Parathyroid adenoma (tissue), 2 donors: ENCODE data around the gene ADM5.

Experiments
- H2AFZ ChIP-seq: fragments of 300-600 bp; sonication (generic); one replicate; pipeline ENCODE4 v1.7.0; 2017; ENCODE audit warnings: antibody characterized with exemption, mild to moderate bottlenecking
- H3K27ac ChIP-seq: fragments of 300-600 bp; sonication (generic); one replicate; pipeline ENCODE4 v1.7.0; 2017
- H3K27me3 ChIP-seq: fragments of 300-600 bp; sonication (generic); one replicate; pipeline ENCODE4 v1.7.0; 2017; ENCODE audit warnings: low read length; ENCODE audit not compliant: control insufficient read depth, insufficient read depth
- H3K36me3 ChIP-seq: fragments of 300-600 bp; sonication (generic); one replicate; pipeline ENCODE4 v1.7.0; 2017; ENCODE audit warnings: low read length; ENCODE audit not compliant: control insufficient read depth, insufficient read depth
- H3K4me1 ChIP-seq: fragments of 300-600 bp; sonication (generic); one replicate; pipeline ENCODE4 v1.7.0; 2017; ENCODE audit warnings: control low read depth
- H3K4me2 ChIP-seq: fragments of 300-600 bp; sonication (generic); one replicate; pipeline ENCODE4 v1.7.0; 2017; ENCODE audit warnings: low read length
- H3K4me3 ChIP-seq: fragments of 300-600 bp; sonication (generic); one replicate; pipeline ENCODE4 v1.7.0; 2017; ENCODE audit warnings: low read depth, low read length
- H3K79me2 ChIP-seq: fragments of 300-600 bp; sonication (generic); one replicate; pipeline ENCODE4 v1.7.0; 2017; ENCODE audit warnings: control low read depth
- H3K9ac ChIP-seq: fragments of 300-600 bp; sonication (generic); one replicate; pipeline ENCODE4 v1.7.0; 2017; ENCODE audit warnings: mild to moderate bottlenecking
- H3K9me3 ChIP-seq: fragments of 300-600 bp; sonication (generic); one replicate; pipeline ENCODE4 v1.7.0; 2017; ENCODE audit warnings: low read length; ENCODE audit not compliant: control insufficient read depth
- TF ChIP-seq, protein P1 (sequence below): fragments of 300-600 bp; sonication (generic); IDR thresholded peaks from one replicate; pipeline ENCODE4 v1.7.0; 2017; ENCODE audit warnings: antibody characterized with exemption, mild to moderate bottlenecking
- donor health status: primary hyperparathyroidism.

The ADM5 gene

DNA sequence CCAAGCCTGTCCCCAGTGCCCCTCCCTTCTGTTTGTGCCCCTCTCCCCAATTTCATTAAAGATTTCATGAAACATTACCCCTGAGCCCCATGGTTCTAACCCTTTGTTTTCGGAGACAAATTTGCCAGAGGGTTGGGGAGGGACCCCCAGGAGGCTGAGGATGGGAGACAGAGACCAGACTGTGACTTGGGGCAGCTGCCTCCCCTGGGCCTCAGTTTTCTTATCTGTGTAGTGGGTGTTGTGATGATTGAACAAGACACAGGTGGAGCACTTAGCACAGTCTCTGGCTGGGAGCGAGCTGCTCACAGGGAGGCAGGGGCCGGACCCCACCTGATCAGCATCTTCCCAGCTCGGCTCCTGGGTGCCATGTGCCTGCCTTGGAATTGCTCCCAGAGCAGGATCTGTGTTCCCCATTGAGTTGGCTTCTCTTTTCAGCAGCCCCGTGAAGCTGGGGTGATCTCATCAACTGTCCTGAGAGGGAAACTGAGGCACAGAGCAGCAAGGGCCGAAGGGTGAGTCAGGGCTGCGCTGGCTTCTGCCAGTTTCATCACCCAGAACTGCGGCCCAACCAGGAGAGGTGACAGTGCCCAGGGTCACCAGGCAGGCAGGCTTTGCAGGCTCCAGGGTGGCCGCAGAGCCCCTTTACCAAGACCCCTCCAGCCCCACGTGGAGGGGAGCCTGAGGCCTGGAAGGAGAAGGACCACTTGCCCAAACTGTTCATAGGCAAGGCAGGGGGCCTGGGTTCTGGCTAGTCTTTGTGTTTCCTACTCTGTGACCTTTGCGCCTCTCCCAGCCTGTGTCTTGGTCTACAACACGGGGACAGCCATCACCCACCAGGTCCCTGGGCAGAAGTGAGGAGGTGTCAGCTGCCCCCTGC, 30.6 kb upstream of the ADM5 start:
- Histone ChIP-seq H3K4me3 (no peak overlapping the region), H3K4me2 (no peak overlapping the region), H3K36me3 (no peaks in the 10 kb centered on the region), H3K9ac (no peak overlapping the region), H3K27ac (no peak overlapping the region), H3K4me1 (no peaks in the 10 kb centered on the region), H3K79me2 (no peaks in the 10 kb centered on the region), H2AFZ (no peak overlapping the region), H3K27me3 (no peaks in the 10 kb centered on the region), H3K9me3 (no peaks in the 10 kb centered on the region)
- TF ChIP-seq, protein P1, sequence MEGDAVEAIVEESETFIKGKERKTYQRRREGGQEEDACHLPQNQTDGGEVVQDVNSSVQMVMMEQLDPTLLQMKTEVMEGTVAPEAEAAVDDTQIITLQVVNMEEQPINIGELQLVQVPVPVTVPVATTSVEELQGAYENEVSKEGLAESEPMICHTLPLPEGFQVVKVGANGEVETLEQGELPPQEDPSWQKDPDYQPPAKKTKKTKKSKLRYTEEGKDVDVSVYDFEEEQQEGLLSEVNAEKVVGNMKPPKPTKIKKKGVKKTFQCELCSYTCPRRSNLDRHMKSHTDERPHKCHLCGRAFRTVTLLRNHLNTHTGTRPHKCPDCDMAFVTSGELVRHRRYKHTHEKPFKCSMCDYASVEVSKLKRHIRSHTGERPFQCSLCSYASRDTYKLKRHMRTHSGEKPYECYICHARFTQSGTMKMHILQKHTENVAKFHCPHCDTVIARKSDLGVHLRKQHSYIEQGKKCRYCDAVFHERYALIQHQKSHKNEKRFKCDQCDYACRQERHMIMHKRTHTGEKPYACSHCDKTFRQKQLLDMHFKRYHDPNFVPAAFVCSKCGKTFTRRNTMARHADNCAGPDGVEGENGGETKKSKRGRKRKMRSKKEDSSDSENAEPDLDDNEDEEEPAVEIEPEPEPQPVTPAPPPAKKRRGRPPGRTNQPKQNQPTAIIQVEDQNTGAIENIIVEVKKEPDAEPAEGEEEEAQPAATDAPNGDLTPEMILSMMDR, result no peak

DNA sequence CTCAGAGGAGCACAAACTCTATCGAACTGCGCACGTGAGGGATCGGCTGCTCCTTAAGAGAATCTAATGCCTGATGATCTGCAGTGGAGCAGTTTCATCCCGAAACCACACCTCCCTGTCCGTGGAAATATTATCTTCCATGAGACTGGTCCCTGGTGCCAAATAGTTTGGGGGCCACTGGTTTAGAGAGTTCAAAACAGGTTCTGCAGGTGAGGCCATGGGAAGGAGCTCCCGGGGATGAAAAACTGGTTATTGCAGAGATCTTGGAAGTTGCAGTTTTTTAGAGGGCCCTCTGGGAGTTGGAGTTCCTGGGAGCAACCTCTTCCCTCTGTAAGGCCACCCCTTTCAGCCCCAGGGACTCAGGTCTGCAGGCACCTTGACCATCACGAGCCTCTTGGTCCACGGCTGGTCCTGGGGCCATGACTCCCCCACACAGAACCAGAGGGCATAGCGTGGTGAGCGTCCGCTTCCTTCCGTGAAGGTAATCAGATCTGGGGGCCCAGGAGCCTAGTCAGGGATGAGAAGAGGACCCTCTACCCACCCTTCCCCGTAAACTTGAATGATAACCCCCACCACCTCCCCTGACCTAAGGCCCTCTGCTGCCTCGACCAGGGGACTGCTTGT, 28.9 kb upstream of the ADM5 start:
- H3K9me3 ChIP-seq, result no peaks in the 10 kb centered on the region

DNA sequence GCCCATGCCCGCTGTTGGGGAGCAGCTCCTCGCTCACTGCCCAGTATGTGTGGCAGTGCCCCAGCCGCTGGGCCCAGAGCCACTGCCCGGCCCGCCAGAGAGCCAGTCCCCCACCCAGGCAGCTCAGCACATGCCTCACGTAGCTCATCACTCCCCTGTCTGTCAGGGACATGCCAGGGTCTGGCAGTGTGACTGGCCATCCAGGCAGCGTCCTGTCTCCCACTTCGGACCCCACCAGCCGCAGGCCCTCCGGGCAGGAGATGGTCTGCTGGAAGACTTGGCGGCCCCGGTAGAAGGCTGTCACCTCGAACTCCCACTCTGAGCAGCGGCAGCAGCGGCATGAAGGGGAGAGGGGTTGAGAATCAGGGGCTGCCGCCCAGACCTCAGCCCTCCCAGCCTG, 27.4 kb upstream of the ADM5 start:
- H3K4me3 ChIP-seq, result no peak overlapping the region
- H3K4me1 ChIP-seq, result no peaks in the 10 kb centered on the region
- H3K9ac ChIP-seq, result no peak overlapping the region
- no peak overlapping the region for H2AFZ ChIP-seq
- no peaks in the 10 kb centered on the region for H3K27me3 ChIP-seq
- H3K9me3 ChIP-seq, result no peaks in the 10 kb centered on the region
- H3K36me3 ChIP-seq, result no peaks in the 10 kb centered on the region
- no peak overlapping the region for H3K27ac ChIP-seq
- no peaks in the 10 kb centered on the region for H3K79me2 ChIP-seq
- no peak overlapping the region for H3K4me2 ChIP-seq
- TF ChIP-seq, protein P1, result no peak

More for the DNA sequence above, 28.9 kb upstream of the ADM5 start:
- no peaks in the 10 kb centered on the region for H3K4me1 ChIP-seq
- no peaks in the 10 kb centered on the region for H3K27me3 ChIP-seq
- TF ChIP-seq, protein P1, result no peak
- no peak overlapping the region for H3K4me2 ChIP-seq
- no peak overlapping the region for H3K9ac ChIP-seq
- no peaks in the 10 kb centered on the region for H3K79me2 ChIP-seq
- H3K4me3 ChIP-seq, result no peak overlapping the region
- H3K36me3 ChIP-seq, result no peaks in the 10 kb centered on the region
- no peak overlapping the region for H2AFZ ChIP-seq
- H3K27ac ChIP-seq, result no peak overlapping the region

DNA sequence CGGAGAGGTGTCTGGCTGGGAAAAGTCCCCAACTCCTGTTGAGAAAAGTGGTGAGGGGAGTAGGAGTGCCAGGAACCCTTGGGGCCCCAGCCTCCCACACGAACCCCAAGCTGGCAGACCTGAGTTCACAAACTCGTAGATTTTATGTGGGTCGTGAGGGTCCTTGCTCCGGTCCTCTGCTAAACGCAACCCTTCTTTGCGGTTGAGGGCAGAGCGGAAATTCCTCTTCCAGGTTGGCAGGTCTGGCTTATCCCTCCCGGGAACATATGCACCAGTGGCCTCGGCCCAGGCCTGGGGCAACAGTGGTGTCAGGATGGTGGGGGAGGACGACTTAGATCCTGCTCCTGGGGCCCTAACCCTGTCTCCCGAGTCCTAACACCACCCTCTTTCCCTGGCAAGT, 26.2 kb upstream of the ADM5 start:
- H3K27ac ChIP-seq, result no peak overlapping the region
- H3K79me2 ChIP-seq, result no peaks in the 10 kb centered on the region
- TF ChIP-seq, protein P1, result no peak
- H3K4me1 ChIP-seq, result no peaks in the 10 kb centered on the region
- H3K4me3 ChIP-seq, result no peak overlapping the region
- no peaks in the 10 kb centered on the region for H3K27me3 ChIP-seq
- no peaks in the 10 kb centered on the region for H3K36me3 ChIP-seq
- H3K9me3 ChIP-seq, result no peaks in the 10 kb centered on the region
- H3K4me2 ChIP-seq, result no peak overlapping the region
- no peak overlapping the region for H3K9ac ChIP-seq
- H2AFZ ChIP-seq, result no peak overlapping the region
